GM03348 (cell line): ENCODE results near the gene NSUN3.
A peak's percentile ranks its signal among the peaks of the same experiment; 100 is the strongest.

Experiments
- DNase-seq: peaks from one replicate; pipeline ENCODE4 v3.0.0; 2012; ENCODE audit warnings: low spot score

The NSUN3 gene

GRCh38 chr3:94130690-94131089, 67.8 kb downstream of the NSUN3 start:
- no peak for DNase-seq

- no peak for DNase-seq
These were observed 69.9 kb downstream of the NSUN3 start for GRCh38 chr3:94132777-94133176.

- DNase-seq: no peak
These were observed 73.3 kb downstream of the NSUN3 start for GRCh38 chr3:94136133-94136532.

GRCh38 chr3:94137377-94137776, 74.5 kb downstream of the NSUN3 start:
- DNase-seq: peak; percentile 6

GRCh38 chr3:94146455-94146854, 83.6 kb downstream of the NSUN3 start:
- no peak for DNase-seq

- DNase-seq: no peak
These were observed 84.2 kb downstream of the NSUN3 start for GRCh38 chr3:94147012-94147411.

- DNase-seq: no peak
These were observed 87.3 kb downstream of the NSUN3 start for GRCh38 chr3:94150113-94150512.

- no peak for DNase-seq
These were observed 93.8 kb downstream of the NSUN3 start for GRCh38 chr3:94156626-94157025.

- no peak for DNase-seq
These were observed 95.7 kb downstream of the NSUN3 start for GRCh38 chr3:94158512-94158911.

GRCh38 chr3:94159062-94159828, 96.4 kb downstream of the NSUN3 start:
- DNase-seq: peak; percentile 18

- DNase-seq: peak; percentile 6
These were observed 99.8 kb downstream of the NSUN3 start for GRCh38 chr3:94162700-94163099.

- no peak for DNase-seq
These were observed 104.5 kb downstream of the NSUN3 start for GRCh38 chr3:94167346-94167745.

- no peak for DNase-seq
These were observed 104.9 kb downstream of the NSUN3 start for GRCh38 chr3:94167796-94168195.

GRCh38 chr3:94171954-94172353, 109.1 kb downstream of the NSUN3 start:
- DNase-seq: no peak

GRCh38 chr3:94172695-94173310, 109.9 kb downstream of the NSUN3 start:
- no peak for DNase-seq

- no peak for DNase-seq
These were observed 111.0 kb downstream of the NSUN3 start for GRCh38 chr3:94173673-94174434.

GRCh38 chr3:94175677-94176076, 112.8 kb downstream of the NSUN3 start:
- no peak for DNase-seq

GRCh38 chr3:94176988-94177745, 114.3 kb downstream of the NSUN3 start:
- peak; percentile 18 for DNase-seq
